ENCODE data around the gene SPEN. TPM values are rescaled to one million over a fixed set of nuclear protein-coding genes. Genes with fewer than 3 reads are reported as not detected.

Gene SPEN
- total RNA-seq, 1 donor from 2014 or later = 54.0 TPM

DNA sequence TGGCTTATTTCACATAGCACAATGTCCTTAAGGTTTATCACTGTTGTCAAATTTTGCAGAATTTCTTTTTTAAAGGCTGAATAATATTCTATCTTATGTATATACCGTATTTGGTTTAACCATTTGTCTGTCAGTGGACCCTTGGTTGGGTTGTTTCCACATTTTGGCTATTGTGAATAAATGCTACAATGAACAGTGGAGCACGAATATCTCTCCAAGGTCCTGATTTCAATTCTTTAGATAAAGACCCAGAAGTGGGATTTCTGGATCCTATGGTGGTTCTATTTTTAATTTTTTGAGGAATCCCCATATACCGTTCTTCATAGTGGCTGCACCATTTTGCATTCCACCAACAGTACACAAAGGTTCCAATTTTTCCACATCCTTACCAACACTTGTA is 134.2 kb downstream of the SPEN start:
- Mint-ChIP-seq H3K9me3 (ENCODE audit: unreplicated experiment) (no peaks in the 10 kb centered on the region), H3K27me3 (ENCODE audit: unreplicated experiment) (peaks cover 10% of the 10 kb centered on the region), H3K4me1 (ENCODE audit: unreplicated experiment) (peaks cover under 1% of the 10 kb centered on the region), H3K4me3 (ENCODE audit: unreplicated experiment) (no peak overlapping the region), H3K27ac (ENCODE audit: unreplicated experiment) (no peak overlapping the region), H3K36me3 (ENCODE audit: unreplicated experiment) (no peaks in the 10 kb centered on the region)
- no peak for DNase-seq (ENCODE audit: extremely low spot score, unreplicated experiment)
- TF ChIP-seq CTCF (IDR thresholded peaks at IDR 0.05) = no peak

GRCh38 chr1:15983275-15983674 is 135.8 kb downstream of the SPEN start:
- H3K27ac Mint-ChIP-seq (ENCODE audit: unreplicated experiment) = no peak overlapping the region
- H3K9me3 Mint-ChIP-seq (ENCODE audit: unreplicated experiment) = no peaks in the 10 kb centered on the region
- H3K4me1 Mint-ChIP-seq (ENCODE audit: unreplicated experiment) = no peaks in the 10 kb centered on the region
- H3K27me3 Mint-ChIP-seq (ENCODE audit: unreplicated experiment) = peaks cover 10% of the 10 kb centered on the region
- H3K4me3 Mint-ChIP-seq (ENCODE audit: unreplicated experiment) = no peak overlapping the region
- no peaks in the 10 kb centered on the region for H3K36me3 Mint-ChIP-seq (ENCODE audit: unreplicated experiment)
- DNase-seq (ENCODE audit: extremely low spot score, unreplicated experiment) = no peak
- TF ChIP-seq CTCF (IDR thresholded peaks at IDR 0.05) = no peak

- TF ChIP-seq CTCF (IDR thresholded peaks at IDR 0.05) = no peak
- no peak for DNase-seq (ENCODE audit: extremely low spot score, unreplicated experiment)
- Mint-ChIP-seq H3K4me3 (ENCODE audit: unreplicated experiment) (no peak overlapping the region), H3K9me3 (ENCODE audit: unreplicated experiment) (no peaks in the 10 kb centered on the region), H3K36me3 (ENCODE audit: unreplicated experiment) (no peaks in the 10 kb centered on the region), H3K4me1 (ENCODE audit: unreplicated experiment) (no peaks in the 10 kb centered on the region), H3K27me3 (ENCODE audit: unreplicated experiment) (peaks cover 10% of the 10 kb centered on the region), H3K27ac (ENCODE audit: unreplicated experiment) (no peak overlapping the region)
Measured at GRCh38 chr1:15985611-15986297, 138.2 kb downstream of the SPEN start.

DNA sequence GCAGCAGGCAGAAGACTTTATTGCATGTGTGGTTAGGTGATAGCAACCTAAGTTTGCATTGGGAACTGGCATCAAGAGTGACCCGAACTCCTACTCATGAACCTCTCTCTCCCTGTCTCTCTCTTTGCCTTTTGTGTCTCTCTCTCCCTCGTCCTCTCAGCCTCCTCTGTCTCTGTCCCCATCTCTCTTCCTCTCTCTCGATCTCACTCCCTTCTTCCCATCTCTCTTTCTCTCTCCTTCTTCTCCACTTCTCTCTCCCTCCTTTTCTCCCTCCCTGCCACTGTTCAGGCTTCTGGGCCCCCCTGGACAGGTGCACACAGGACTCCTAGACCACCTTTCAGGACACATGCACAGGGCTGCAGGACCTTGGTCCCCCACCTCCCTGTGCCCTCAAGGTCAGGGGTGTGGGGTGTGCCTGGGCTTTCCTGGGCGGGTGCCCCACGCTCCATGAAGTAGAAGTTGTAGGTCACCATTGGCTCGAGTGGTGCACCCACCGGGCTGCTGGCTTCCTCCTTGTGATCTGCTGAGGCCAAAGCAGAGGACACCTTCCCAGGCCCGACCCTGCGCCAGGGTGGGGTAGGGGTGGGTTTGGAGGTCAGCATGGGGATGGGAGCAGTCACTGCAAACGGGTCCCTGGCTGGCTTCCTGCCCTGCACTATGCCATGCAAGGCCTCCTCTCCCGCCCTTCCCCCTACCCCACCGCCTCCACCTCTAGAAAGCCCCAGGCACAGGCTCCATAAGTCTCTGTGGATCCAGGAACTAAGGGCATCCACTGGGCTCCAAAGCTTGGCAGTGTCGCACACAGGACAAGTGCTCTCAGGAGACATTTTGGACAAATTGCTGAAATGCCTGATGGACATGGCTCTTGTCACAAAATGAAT is 141.6 kb downstream of the SPEN start:
- Mint-ChIP-seq H3K4me1 (ENCODE audit: unreplicated experiment) (no peaks in the 10 kb centered on the region), H3K27me3 (ENCODE audit: unreplicated experiment) (no peaks in the 10 kb centered on the region), H3K27ac (ENCODE audit: unreplicated experiment) (no peak overlapping the region), H3K9me3 (ENCODE audit: unreplicated experiment) (no peaks in the 10 kb centered on the region), H3K4me3 (ENCODE audit: unreplicated experiment) (no peak overlapping the region), H3K36me3 (ENCODE audit: unreplicated experiment) (no peaks in the 10 kb centered on the region)
- no peak for TF ChIP-seq CTCF (IDR thresholded peaks at IDR 0.05)
- DNase-seq (ENCODE audit: extremely low spot score, unreplicated experiment) = no peak

DNA sequence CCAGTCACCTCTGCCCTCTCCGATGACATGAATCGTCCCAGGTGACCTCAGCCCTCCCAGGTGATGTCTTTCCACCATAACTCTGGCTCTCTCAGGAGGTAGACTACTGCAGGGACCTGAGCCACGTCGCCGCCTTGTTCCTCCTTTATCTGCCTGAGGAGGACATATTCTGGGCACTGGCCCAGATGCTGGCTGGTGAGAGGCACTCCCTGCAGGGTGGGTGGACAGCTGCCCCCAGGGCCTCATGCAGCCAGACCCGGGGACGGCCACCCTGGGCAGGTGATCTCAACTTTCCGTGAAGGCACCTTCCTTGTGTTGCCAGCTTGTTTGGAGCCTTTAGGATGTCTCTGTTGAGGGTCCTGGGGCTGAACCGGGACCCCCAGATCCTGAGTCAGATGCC is 142.3 kb downstream of the SPEN start:
- DNase-seq (ENCODE audit: extremely low spot score, unreplicated experiment) = no peak
- no peak for TF ChIP-seq CTCF (IDR thresholded peaks at IDR 0.05)
- no peaks in the 10 kb centered on the region for H3K27me3 Mint-ChIP-seq (ENCODE audit: unreplicated experiment)
- no peaks in the 10 kb centered on the region for H3K4me1 Mint-ChIP-seq (ENCODE audit: unreplicated experiment)
- H3K4me3 Mint-ChIP-seq (ENCODE audit: unreplicated experiment) = no peak overlapping the region
- no peaks in the 10 kb centered on the region for H3K36me3 Mint-ChIP-seq (ENCODE audit: unreplicated experiment)
- H3K27ac Mint-ChIP-seq (ENCODE audit: unreplicated experiment) = no peak overlapping the region
- H3K9me3 Mint-ChIP-seq (ENCODE audit: unreplicated experiment) = no peaks in the 10 kb centered on the region

Data from osteocyte (in vitro differentiated cells).